GM23248 (cell line): ENCODE data around the gene NAA10. TPM values are rescaled to one million over a fixed set of nuclear protein-coding genes. Genes with fewer than 3 reads are reported as not detected.

ENCODE experiments used
- DNase-seq: peaks from one replicate; pipeline ENCODE4 v3.0.0-alpha.2; 2015
- H2AFZ ChIP-seq: fragments of 200-600 bp; sonication (generic); 2 replicates; pipeline ENCODE4 v1.6.1; 2016; ENCODE audit warnings: antibody characterized with exemption
- H3F3A ChIP-seq: fragments of 200-600 bp; sonication (generic); 2 replicates; pipeline ENCODE4 v1.6.1; 2016; ENCODE audit warnings: mild to moderate bottlenecking, antibody characterized with exemption, mixed run types; ENCODE audit not compliant: insufficient read depth
- H3K27ac ChIP-seq: fragments of 200-600 bp; sonication (generic); 2 replicates; pipeline ENCODE4 v1.5.1; 2016; ENCODE audit warnings: mild to moderate bottlenecking
- H3K27me3 ChIP-seq: fragments of 200-600 bp; sonication (generic); replicated peaks from 2 replicates; pipeline ENCODE4 v1.6.1; 2016; ENCODE audit warnings: mild to moderate bottlenecking; ENCODE audit not compliant: insufficient read depth
- H3K36me3 ChIP-seq: fragments of 200-600 bp; sonication (generic); 2 replicates; pipeline ENCODE4 v1.6.1; 2016; ENCODE audit warnings: low read depth, mild to moderate bottlenecking
- H3K4me1 ChIP-seq: fragments of 200-600 bp; sonication (generic); 2 replicates; pipeline ENCODE4 v1.6.1; 2016; ENCODE audit warnings: mild to moderate bottlenecking; ENCODE audit not compliant: insufficient read depth
- H3K4me2 ChIP-seq: fragments of 200-600 bp; sonication (generic); one replicate; pipeline ENCODE4 v1.6.1; 2016; ENCODE audit warnings: mild to moderate bottlenecking; ENCODE audit not compliant: unreplicated experiment
- H3K4me3 ChIP-seq: fragments of 200-600 bp; sonication (generic); 2 replicates; pipeline ENCODE4 v1.5.1; 2016; ENCODE audit warnings: mild to moderate bottlenecking
- H3K79me2 ChIP-seq: fragments of 200-600 bp; sonication (generic); 2 replicates; pipeline ENCODE4 v1.6.1; 2016; ENCODE audit warnings: mild to moderate bottlenecking; ENCODE audit not compliant: insufficient read depth
- H3K9ac ChIP-seq: fragments of 200-600 bp; sonication (generic); 2 replicates; pipeline ENCODE4 v1.6.1; 2016; ENCODE audit warnings: mild to moderate bottlenecking
- H3K9me2 ChIP-seq: fragments of 200-600 bp; sonication (generic); 2 replicates; pipeline ENCODE4 v1.6.1; 2016; ENCODE audit warnings: mixed run types, mild to moderate bottlenecking, moderate library complexity; ENCODE audit not compliant: insufficient read depth
- H3K9me3 ChIP-seq: fragments of 200-600 bp; sonication (generic); one replicate; pipeline ENCODE4 v1.6.1; 2017; ENCODE audit warnings: low read depth
- H4K20me1 ChIP-seq: fragments of 200-600 bp; sonication (generic); 2 replicates; pipeline ENCODE4 v1.6.0; 2016; ENCODE audit not compliant: insufficient read depth
- EZH2 ChIP-seq: fragments of 200-600 bp; sonication (generic); IDR thresholded peaks from 2 replicates; pipeline ENCODE4 v1.6.1; 2018; ENCODE audit warnings: antibody characterized with exemption, mild to moderate bottlenecking; ENCODE audit not compliant: insufficient read depth, poor library complexity, severe bottlenecking
- EZH2phosphoT487 ChIP-seq: fragments of 200-600 bp; sonication (generic); IDR thresholded peaks from 2 replicates; pipeline ENCODE4 v1.6.1; 2018; ENCODE audit warnings: antibody characterized with exemption, moderate library complexity, mild to moderate bottlenecking, low read depth; ENCODE audit not compliant: insufficient read depth
- WGBS, 2 experiments: methylation state at CpG; one replicate each; pipeline ENCODE4 v1.1.6; 2015 to 2017; ENCODE audit warnings: low lambda C conversion rate in 2 of 2, low coverage in 1 of 2; ENCODE audit errors: missing lambda C conversion rate in 2 of 2; 5-methylcytosine and 5-hydroxymethylcytosine counted together
- in situ Hi-C: fragments of 300-500 bp; cut with MboI; formaldehyde crosslinking; loops from 2 replicates; pipeline ENCODE4 v1.15.0; 2020
- polyA plus RNA-seq: library from polyadenylated mRNA; unstranded; fragments of >200 nt; fragmentation: Nextera tagmentation; extraction: Ambion mirVana; gene quantifications from 2 replicates; pipeline ENCODE4 v1.2.1, GENCODE V29; 2016
- total RNA-seq: library from RNA; depleted of rRNA; stranded (reverse); fragments of >200 nt; shearing (Covaris generic); gene quantifications from 2 replicates; pipeline ENCODE4 v1.2.3, GENCODE V29; 2014

NAA10 gene
- total and polyA plus RNA-seq, 2 experiments from 2014 or later = 154 to 166 TPM

DNA sequence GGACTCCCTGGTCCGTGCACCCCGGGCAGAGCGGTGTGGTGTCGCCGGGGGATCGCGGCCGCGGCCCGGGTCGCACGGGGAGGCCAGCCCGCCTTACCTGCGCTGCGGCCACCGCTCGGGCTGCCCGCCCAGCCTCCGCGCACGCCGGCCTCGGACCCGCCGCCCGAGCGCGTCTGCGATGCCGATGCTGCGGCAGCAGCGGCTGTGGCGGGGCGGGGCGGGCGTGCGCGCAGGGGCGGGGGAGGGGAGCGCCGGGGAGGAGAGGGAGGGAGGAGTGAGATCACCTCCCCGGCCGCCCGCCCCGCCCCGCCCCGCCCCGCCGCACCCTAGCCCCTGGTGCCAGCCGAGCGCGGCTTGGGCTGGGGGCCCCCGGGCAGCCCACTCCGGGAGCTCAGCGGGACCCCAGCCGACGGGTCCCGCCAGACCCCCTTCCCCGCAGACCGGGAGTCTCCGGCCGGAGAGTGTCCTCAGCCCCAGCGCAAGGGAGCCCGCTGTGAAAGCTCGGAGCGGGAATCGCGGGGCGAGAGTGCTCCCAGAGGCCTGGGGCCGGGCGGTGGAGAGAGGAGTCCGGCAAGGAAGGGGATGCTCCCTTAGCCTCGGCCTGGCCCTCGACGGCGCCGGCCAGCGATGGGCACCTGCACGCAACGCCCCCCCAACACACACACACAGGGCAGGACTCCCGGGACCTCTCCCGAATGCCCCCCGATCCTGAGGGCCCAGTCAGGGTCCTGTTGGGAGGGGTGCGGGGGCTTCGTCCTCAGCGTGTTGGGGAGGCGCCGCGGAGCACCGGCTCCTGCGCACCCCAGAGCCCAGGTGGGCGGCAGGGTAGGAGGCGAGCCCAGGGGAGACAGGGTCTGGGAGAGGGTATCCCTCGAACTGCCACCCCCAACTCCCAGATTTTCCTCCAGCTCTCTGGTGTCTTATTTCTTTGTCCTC, 48.6 kb downstream of the NAA10 start, which contains the start of gene L1CAM:
TSS of gene L1CAM (minus strand) at position 206 of the 936 bp plus-strand sequence. CDS start 10,337 bp downstream, outside the sequence.
- no peaks in the 10 kb centered on the region for H3K4me1 ChIP-seq
- TF ChIP-seq EZH2 = peak; percentile 60
- no peak for TF ChIP-seq EZH2phosphoT487
- H4K20me1 ChIP-seq = no peaks in the 10 kb centered on the region
- H3K9me3 ChIP-seq = no peaks in the 10 kb centered on the region
- no peaks in the 10 kb centered on the region for H3K9me2 ChIP-seq
- 0 to 8% methylated on average over 3 to 11 of the region's 94 CpGs for whole genome bisulfite sequencing, 2 experiments
- peak; percentile 21 for DNase-seq
- H3K36me3 ChIP-seq = no peaks in the 10 kb centered on the region
- no peaks in the 10 kb centered on the region for H3K79me2 ChIP-seq
- no peak within 1 kb of the TSS for H3K4me2 ChIP-seq
- no peak within 1 kb of the TSS for H3K4me3 ChIP-seq
- no peak within 1 kb of the TSS for H2AFZ ChIP-seq
- H3K9ac ChIP-seq = no peak within 1 kb of the TSS
- in situ Hi-C loops = no loop called here
- no peak within 1 kb of the TSS for H3K27ac ChIP-seq
- H3F3A ChIP-seq = no peaks in the 10 kb centered on the region
- H3K27me3 ChIP-seq = no peaks in the 10 kb centered on the region; the same call in 1 of the 2 replicates

GRCh38 chrX:153885208-153885787, 49.5 kb downstream of the NAA10 start:
- Histone ChIP-seq H2AFZ (no peak overlapping the region), H3K4me2 (no peak overlapping the region), H3F3A (no peaks in the 10 kb centered on the region), H3K4me1 (no peaks in the 10 kb centered on the region), H3K9me3 (no peaks in the 10 kb centered on the region), H3K4me3 (no peak overlapping the region), H3K9ac (no peak overlapping the region), H3K27ac (no peak overlapping the region), H3K27me3 (no peaks in the 10 kb centered on the region; the same call in 1 of the 2 replicates), H4K20me1 (no peaks in the 10 kb centered on the region), H3K36me3 (no peaks in the 10 kb centered on the region), H3K79me2 (no peaks in the 10 kb centered on the region), H3K9me2 (no peaks in the 10 kb centered on the region)
- in situ Hi-C loops = no loop called here
- WGBS, 2 experiments = 0 to 4% methylated on average over 7 to 21 of the region's 32 CpGs
- TF ChIP-seq EZH2 = peak; percentile 47
- TF ChIP-seq EZH2phosphoT487 = no peak
- DNase-seq = no peak

- TF ChIP-seq EZH2 (no peak), EZH2phosphoT487 (no peak)
- no peak overlapping the region for H3K4me3 ChIP-seq
- H3K27ac ChIP-seq = no peak overlapping the region
- no peaks in the 10 kb centered on the region for H4K20me1 ChIP-seq
- no peaks in the 10 kb centered on the region for H3K36me3 ChIP-seq
- H3K4me2 ChIP-seq = no peak overlapping the region
- in situ Hi-C loops = no loop called here
- H3K4me1 ChIP-seq = no peaks in the 10 kb centered on the region
- no peak overlapping the region for H2AFZ ChIP-seq
- no peaks in the 10 kb centered on the region for H3K79me2 ChIP-seq
- H3K9me2 ChIP-seq = no peaks in the 10 kb centered on the region
- no peaks in the 10 kb centered on the region; the same call in 1 of the 2 replicates for H3K27me3 ChIP-seq
- WGBS, 2 experiments = 0 to 27% methylated on average over 1 to 5 of the region's 6 CpGs
- no peaks in the 10 kb centered on the region for H3K9me3 ChIP-seq
- H3F3A ChIP-seq = no peaks in the 10 kb centered on the region
- no peak overlapping the region for H3K9ac ChIP-seq
- DNase-seq = no peak
Measured at GRCh38 chrX:153884590-153884989, 50.2 kb downstream of the NAA10 start.

DNA sequence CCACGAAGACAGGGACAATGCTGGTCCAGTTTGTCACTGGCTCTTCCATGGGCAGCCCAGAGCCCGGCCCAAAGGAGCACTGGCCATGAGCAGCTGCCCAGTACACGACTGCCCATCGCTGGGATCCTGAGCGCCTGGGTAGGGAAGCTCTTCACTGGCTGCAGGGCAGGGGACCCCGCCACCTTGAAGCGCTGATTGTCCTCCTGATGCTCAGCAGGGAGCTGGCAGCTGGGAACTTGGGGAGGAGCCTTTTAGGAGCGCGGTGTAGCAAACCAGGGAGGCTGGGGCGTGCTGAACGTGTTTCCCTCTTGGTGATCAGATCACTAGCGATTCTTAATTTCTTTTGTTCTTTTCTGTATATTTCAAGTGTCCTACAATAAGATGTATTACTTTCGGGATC, 50.7 kb downstream of the NAA10 start:
- Histone ChIP-seq H3K4me2 (no peak overlapping the region), H3K4me3 (no peak overlapping the region), H4K20me1 (no peaks in the 10 kb centered on the region), H3F3A (no peaks in the 10 kb centered on the region), H2AFZ (no peak overlapping the region), H3K27me3 (no peaks in the 10 kb centered on the region; the same call in 1 of the 2 replicates), H3K9ac (no peak overlapping the region), H3K9me2 (no peaks in the 10 kb centered on the region), H3K36me3 (no peaks in the 10 kb centered on the region), H3K27ac (no peak overlapping the region), H3K9me3 (no peaks in the 10 kb centered on the region), H3K4me1 (no peaks in the 10 kb centered on the region), H3K79me2 (no peaks in the 10 kb centered on the region)
- WGBS, 2 experiments = 34 to 60% methylated on average over 6 to 12 of the region's 13 CpGs
- no peak for TF ChIP-seq EZH2
- TF ChIP-seq EZH2phosphoT487 = no peak
- in situ Hi-C loops = no loop called here
- DNase-seq = no peak
